GM10847 (cell line): Measurements from ENCODE around the gene NTM.

Experiments used
- POLR2A ChIP-seq: IDR thresholded peaks from 2 replicates; pipeline ENCODE4 v1.6.1; 2011; ENCODE audit not compliant: insufficient read length; ENCODE audit errors: extremely low read depth

Gene NTM

DNA sequence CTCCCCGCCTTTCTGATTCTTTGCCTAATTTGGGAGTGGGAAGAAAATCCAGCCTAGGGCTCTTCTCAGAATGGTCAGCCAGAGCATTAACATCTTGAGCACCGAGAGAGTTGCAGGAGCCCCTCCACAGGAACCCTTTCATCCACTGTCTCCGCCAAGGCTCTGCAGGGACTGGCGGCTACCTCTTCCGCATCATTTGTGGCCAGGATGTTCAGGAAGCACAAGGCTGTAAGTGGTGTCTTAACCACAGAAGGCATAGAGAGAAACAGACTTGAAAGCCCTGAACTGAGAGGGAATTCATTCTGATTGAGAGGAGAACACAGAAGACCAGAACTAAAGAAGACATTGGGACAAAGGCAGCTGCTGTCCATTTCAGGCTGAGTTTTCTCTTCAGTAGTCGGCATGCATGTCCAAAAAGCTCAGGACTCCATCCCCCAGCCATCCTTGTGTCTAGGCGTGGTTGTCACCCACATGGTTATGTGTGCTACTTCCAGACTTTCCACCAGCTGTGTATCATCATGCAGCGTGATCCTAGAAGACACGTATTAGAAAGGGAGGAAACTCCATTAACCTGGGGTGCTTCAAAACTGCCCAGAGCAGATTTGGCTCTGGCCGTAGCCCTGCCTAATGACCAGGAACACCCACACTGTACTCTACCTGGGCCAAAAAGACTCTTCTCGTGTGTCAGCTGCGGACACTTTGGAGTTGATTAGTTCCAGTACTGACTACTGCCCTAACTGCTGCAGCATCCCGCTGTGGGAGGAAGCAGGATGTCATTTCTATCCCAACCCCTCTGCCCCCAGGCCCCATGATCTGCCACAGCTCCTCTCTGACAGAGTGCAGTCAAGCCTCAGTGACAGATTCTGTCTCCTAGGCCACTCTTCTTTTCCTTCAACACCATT, 725.1 kb downstream of the NTM start:
- TF ChIP-seq POLR2A: no peak

DNA sequence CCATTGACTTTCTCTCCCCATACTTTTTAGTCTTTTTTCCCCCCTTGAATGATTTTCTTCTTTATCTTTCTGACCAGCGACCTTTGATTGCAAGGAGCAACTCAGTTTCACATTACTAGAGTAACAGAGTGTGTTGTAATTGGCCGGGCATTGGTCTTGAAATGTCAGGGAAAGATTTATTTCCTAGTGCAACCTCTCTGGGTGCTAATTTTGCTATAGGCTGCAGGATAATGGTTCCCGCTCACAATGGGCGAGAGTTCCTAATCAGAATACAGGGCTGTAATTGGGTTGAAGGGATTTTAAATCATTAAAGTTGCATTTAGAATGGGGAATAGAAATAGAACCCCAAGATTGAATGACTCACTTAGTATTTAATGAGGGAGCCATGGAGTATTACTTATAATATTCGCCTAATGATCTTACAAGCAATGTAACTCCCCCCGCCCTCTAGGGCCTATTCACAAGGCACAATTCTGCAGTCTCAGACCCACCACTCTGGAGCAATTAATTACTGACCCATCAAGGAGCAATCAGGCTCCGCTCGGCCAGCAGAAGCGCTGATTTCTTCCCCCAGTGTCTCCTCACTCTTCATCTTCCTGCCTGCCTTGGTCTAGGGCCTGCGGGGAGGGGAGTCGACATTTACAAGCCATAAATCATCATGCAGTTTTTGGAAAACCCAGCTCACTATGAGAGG, 725.9 kb downstream of the NTM start:
- no peak for TF ChIP-seq POLR2A

GRCh38 chr11:132099692-132100091, 729.3 kb downstream of the NTM start:
- no peak for TF ChIP-seq POLR2A

- no peak for TF ChIP-seq POLR2A
Measured at GRCh38 chr11:132100583-132100982, 730.2 kb downstream of the NTM start.

- no peak for TF ChIP-seq POLR2A
Measured at GRCh38 chr11:132101881-132102280, 731.5 kb downstream of the NTM start.

- no peak for TF ChIP-seq POLR2A
Measured at GRCh38 chr11:132103021-132103420, 732.6 kb downstream of the NTM start.

DNA sequence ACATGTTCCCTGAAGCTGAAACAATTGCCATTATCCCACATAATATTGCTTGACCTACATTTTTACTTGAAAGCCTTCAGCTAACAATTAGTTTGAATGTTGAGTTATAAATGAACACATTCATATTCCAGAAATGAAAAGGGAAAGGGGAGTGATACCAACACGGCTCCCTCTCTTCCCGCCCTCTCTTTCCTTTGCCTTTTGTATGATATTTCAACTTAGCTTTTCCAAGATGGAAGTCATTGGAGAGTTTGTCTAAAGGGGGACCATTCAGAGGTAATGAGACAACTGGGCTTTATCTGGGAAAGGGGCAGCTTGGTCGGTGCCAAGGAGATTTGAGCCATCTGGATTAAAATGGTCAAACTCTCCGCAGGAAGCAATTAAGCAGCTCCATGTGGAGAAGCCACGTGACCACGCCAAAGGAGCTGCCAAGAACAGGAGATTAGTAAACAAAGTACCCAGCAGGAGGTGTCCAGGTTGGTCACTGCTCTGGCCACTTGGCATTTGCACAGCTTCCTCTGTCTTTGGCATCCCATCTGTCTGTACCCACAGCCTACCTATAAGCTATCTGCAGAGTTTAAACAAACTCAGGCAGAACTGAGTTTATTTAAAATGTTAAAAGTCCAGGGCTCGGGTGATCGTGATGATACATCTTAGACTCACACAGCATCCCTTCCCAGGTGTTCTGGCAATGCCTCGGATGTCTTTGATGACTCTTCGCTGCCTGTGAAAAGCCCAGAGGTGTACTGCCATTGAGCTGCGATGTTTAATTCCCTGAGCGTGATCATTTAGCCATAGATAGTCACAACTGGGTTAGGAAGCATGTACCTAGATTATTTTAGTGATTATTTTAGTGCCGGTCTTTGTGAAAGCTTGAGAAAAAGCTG, 735.9 kb downstream of the NTM start:
- TF ChIP-seq POLR2A: no peak

GRCh38 chr11:132111316-132111715, 740.9 kb downstream of the NTM start:
- no peak for TF ChIP-seq POLR2A

- TF ChIP-seq POLR2A: no peak
Measured at GRCh38 chr11:132111838-132112237, 741.4 kb downstream of the NTM start.

GRCh38 chr11:132112846-132113245, 742.4 kb downstream of the NTM start:
- no peak for TF ChIP-seq POLR2A

GRCh38 chr11:132114185-132114584, 743.8 kb downstream of the NTM start:
- TF ChIP-seq POLR2A: no peak

GRCh38 chr11:132114743-132115142, 744.3 kb downstream of the NTM start:
- no peak for TF ChIP-seq POLR2A

GRCh38 chr11:132115454-132115853, 745.0 kb downstream of the NTM start:
- no peak for TF ChIP-seq POLR2A

DNA sequence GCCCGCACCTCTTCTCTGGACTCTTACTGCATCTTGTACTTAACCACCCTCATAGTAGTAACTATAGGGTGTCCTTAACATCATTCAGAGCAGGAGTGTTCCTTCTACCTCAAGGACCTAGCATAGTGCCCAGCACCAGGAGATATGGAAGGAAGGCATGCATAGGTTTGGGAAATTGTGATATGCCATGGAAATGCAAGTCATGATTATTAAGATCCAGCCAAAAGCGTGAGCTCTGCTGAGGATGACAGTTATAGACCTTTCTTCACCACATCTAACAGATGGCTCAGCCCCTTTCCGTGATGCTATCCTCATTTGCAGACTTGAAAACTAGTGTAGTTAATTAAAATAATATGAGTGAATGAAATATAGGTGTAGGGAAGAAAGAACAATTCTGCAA, 746.1 kb downstream of the NTM start:
- no peak for TF ChIP-seq POLR2A

DNA sequence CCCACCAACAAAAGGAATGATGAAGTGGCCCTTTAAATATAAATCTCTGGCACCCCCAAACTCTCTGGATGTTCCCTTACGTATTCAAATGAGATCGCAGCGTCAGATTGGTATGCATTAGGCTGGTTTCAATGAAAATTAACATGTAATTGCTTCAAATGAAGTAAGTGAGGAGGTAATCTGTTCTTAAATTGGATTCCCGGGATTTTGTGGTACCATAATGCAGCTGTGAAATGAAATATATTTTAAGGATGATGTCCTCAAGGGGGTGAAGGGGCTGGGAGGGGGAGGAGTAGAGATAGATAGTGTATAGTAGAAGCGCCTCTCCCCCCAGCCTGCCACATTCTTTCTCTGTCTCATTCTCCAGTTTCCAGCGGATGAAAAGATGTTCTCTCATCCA, 748.2 kb downstream of the NTM start:
- no peak for TF ChIP-seq POLR2A
